Measurements from ENCODE around the gene CTIF. TPM values are rescaled to one million over a fixed set of nuclear protein-coding genes. Genes with fewer than 3 reads are reported as not detected.

Gene CTIF
- polyA plus RNA-seq, 3 donors = 0.38 to 8.7 (median 1.2) TPM

DNA sequence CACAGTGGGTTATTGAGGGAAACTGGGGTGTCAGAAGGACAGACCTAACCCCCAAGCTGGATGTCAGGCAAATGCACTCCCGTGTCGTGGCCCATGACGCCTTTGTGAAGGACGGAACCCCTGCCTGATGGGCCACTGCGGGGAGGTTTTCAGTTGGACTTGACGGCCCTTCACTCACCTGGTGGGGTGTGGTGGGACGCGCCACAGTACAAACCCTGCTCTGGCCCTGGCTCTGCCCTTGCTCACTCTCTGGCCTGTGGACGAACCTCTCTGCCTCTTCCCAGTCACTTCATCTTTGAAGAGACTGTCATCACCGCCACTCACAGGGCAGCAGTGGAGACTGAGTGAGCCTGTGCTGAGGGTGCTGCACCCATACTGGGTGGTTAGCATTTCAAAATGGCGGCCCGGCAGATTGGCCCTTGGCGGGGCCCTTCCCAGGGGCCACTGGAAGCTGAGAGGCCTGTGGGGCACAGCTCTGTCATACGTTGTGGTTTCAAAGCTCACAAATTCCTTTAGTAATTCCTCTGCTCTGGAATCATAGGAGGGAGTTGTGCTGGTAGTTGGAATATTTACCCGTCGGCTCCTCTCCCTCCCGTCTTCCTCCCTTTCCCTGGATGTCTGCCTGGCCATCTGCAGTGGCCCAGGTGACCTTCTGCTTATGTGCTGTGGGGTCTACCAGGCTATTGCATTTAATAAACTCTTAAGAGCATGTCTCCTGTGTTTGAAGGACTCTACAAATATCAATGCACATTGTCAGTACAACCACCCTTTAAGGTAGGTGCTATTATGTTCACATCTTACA is 200.6 kb downstream of the CTIF start:
- no peak overlapping the region for H3K4me3 Mint-ChIP-seq
- Histone ChIP-seq H3K27ac (ENCODE audit: low read depth in 1 of 2, low read length in 2 of 2) (no peak overlapping the region), H4K20me1 (ENCODE audit: insufficient read depth, low read length) (no peaks in the 10 kb centered on the region), H2AFZ (ENCODE audit: insufficient read depth, low read depth, low read length, poor library complexity, severe bottlenecking) (no peak overlapping the region), H3K27me3 (ENCODE audit: control insufficient read depth in 2 of 2, insufficient read depth in 2 of 2, low read length in 2 of 2) (no peaks in the 10 kb centered on the region), H3K4me2 (replicated peaks; ENCODE audit: extremely low read depth, low read length, poor library complexity, severe bottlenecking) (no peak overlapping the region), H3K79me2 (ENCODE audit: insufficient read depth, low read length) (no peaks in the 10 kb centered on the region), H3K4me1 (ENCODE audit: control insufficient read depth in 1 of 2, insufficient read depth in 2 of 2, low read length in 2 of 2) (peaks cover 40 to 45% of the 10 kb centered on the region in 2 donors), H3K9ac (ENCODE audit: insufficient read depth, low read length, poor library complexity, severe bottlenecking) (no peak overlapping the region), H3K9me3 (replicated peaks in 1 of 2; ENCODE audit: control insufficient read depth in 1 of 2, insufficient read depth in 1 of 2, low read length in 2 of 2) (no peaks in the 10 kb centered on the region), H3K4me3 (replicated peaks in 1 of 3; ENCODE audit: low read depth in 2 of 3, low read length in 3 of 3) (no peak overlapping the region), H3K36me3 (replicated peaks in 1 of 2; ENCODE audit: control insufficient read depth in 1 of 2, insufficient read depth in 2 of 2, low read length in 2 of 2) (no peaks in the 10 kb centered on the region)
- no peak for DNase-seq
- peak overlapping the region in 1 of 7 donors; percentile 50 for H3K27ac Mint-ChIP-seq
- intact Hi-C loops (cut with micrococcal nuclease) = loop anchor here in 1 of 2 donors (10.0 kb wide), 1 partner anchor 65 kb away; no protein-coding TSS in a partner anchor
- peaks cover 55% of the 10 kb centered on the region for H3K4me1 Mint-ChIP-seq
- WGBS (ENCODE audit: insufficient coverage) = 96% methylated on average over 9 of the region's 17 CpGs
- H3K36me3 Mint-ChIP-seq = peaks cover 12 to 13% of the 10 kb centered on the region in 2 donors
- H3K27me3 Mint-ChIP-seq (ENCODE audit: low read depth in 3 of 3) = peaks cover 0 to 4% (median 0%) of the 10 kb centered on the region in 3 donors
- TF ChIP-seq, protein P1, sequence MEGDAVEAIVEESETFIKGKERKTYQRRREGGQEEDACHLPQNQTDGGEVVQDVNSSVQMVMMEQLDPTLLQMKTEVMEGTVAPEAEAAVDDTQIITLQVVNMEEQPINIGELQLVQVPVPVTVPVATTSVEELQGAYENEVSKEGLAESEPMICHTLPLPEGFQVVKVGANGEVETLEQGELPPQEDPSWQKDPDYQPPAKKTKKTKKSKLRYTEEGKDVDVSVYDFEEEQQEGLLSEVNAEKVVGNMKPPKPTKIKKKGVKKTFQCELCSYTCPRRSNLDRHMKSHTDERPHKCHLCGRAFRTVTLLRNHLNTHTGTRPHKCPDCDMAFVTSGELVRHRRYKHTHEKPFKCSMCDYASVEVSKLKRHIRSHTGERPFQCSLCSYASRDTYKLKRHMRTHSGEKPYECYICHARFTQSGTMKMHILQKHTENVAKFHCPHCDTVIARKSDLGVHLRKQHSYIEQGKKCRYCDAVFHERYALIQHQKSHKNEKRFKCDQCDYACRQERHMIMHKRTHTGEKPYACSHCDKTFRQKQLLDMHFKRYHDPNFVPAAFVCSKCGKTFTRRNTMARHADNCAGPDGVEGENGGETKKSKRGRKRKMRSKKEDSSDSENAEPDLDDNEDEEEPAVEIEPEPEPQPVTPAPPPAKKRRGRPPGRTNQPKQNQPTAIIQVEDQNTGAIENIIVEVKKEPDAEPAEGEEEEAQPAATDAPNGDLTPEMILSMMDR (IDR thresholded peaks at IDR 0.05) = no peak
- H3K9me3 Mint-ChIP-seq = no peaks in the 10 kb centered on the region

DNA sequence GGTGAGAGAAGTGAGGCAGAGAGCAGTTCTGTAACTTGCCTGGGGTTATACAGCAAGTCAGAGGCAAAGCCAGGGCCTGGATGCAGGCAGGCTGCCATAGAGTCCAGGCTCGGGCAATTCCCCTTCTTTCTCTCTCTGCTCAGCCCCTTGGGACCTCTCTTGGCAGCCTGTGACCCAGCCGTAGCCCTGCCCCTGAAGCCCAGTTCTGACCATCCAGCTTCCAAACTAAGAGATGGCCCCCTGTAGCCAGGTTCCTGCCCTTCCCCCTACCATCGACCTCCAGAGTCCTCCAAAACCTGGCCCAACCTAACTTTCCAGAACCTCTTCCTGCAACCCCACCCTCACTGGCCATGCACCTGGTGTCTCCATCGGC is 201.2 kb downstream of the CTIF start:
- Histone ChIP-seq H3K36me3 (replicated peaks in 1 of 2; ENCODE audit: control insufficient read depth in 1 of 2, insufficient read depth in 2 of 2, low read length in 2 of 2) (no peaks in the 10 kb centered on the region), H3K79me2 (ENCODE audit: insufficient read depth, low read length) (no peaks in the 10 kb centered on the region), H3K27ac (ENCODE audit: low read depth in 1 of 2, low read length in 2 of 2) (no peak overlapping the region), H4K20me1 (ENCODE audit: insufficient read depth, low read length) (no peaks in the 10 kb centered on the region), H3K9ac (ENCODE audit: insufficient read depth, low read length, poor library complexity, severe bottlenecking) (no peak overlapping the region), H3K9me3 (replicated peaks in 1 of 2; ENCODE audit: control insufficient read depth in 1 of 2, insufficient read depth in 1 of 2, low read length in 2 of 2) (no peaks in the 10 kb centered on the region), H3K4me2 (replicated peaks; ENCODE audit: extremely low read depth, low read length, poor library complexity, severe bottlenecking) (no peak overlapping the region), H3K4me3 (replicated peaks in 1 of 3; ENCODE audit: low read depth in 2 of 3, low read length in 3 of 3) (no peak overlapping the region), H2AFZ (ENCODE audit: insufficient read depth, low read depth, low read length, poor library complexity, severe bottlenecking) (no peak overlapping the region), H3K4me1 (ENCODE audit: control insufficient read depth in 1 of 2, insufficient read depth in 2 of 2, low read length in 2 of 2) (peaks cover 44 to 45% of the 10 kb centered on the region in 2 donors), H3K27me3 (ENCODE audit: control insufficient read depth in 2 of 2, insufficient read depth in 2 of 2, low read length in 2 of 2) (no peaks in the 10 kb centered on the region)
- Mint-ChIP-seq H3K36me3 (peaks cover 12 to 13% of the 10 kb centered on the region in 2 donors), H3K9me3 (no peaks in the 10 kb centered on the region), H3K4me1 (peaks cover 58% of the 10 kb centered on the region), H3K27me3 (ENCODE audit: low read depth in 3 of 3) (peaks cover 0 to 4% (median 0%) of the 10 kb centered on the region in 3 donors), H3K4me3 (no peak overlapping the region), H3K27ac (peak overlapping the region in 1 of 7 donors; percentile 82)
- intact Hi-C loops (cut with micrococcal nuclease) = loop anchor here in 1 of 2 donors (10.0 kb wide), 1 partner anchor 65 kb away; no protein-coding TSS in a partner anchor
- TF ChIP-seq, protein P1 (IDR thresholded peaks at IDR 0.05) = no peak
- no peak for DNase-seq
- whole genome bisulfite sequencing (ENCODE audit: insufficient coverage) = 100% methylated on average over 4 of the region's 4 CpGs
